ENCODE measurements around the gene IP6K2.

DNA sequence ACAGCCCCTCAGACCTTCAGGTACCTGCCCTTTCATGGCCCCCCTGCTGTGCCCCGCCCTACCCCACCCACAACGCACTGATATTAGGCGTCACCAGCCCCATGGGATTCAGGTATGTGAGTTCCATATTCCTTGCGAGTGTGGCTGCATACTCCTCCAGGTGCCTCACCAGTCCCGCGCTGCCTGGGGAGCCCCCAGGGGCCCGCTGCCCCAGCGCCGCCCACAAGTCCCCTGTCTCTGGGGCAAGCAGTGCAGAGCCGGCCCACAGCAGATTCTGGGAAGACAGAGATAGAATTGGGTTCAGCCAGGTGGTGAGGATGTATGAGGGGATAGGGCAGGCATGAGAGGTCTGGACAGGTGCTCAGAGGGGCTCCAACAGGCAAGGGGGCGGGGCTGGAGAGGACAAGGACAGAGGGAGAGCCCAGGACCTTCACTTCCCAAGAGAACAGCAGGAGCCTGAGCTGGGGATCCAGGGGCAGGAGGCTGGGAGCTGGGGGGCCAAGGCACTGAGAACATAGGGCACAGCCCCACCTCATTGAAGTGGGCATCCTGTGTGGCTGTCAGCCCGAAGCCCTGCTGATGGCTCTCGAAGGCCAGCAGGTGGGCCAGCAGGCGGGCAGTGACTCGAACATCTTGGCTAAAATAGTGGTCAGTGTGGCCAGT lies 68.7 kb downstream of the IP6K2 start:
- TF ChIP-seq, protein P1, sequence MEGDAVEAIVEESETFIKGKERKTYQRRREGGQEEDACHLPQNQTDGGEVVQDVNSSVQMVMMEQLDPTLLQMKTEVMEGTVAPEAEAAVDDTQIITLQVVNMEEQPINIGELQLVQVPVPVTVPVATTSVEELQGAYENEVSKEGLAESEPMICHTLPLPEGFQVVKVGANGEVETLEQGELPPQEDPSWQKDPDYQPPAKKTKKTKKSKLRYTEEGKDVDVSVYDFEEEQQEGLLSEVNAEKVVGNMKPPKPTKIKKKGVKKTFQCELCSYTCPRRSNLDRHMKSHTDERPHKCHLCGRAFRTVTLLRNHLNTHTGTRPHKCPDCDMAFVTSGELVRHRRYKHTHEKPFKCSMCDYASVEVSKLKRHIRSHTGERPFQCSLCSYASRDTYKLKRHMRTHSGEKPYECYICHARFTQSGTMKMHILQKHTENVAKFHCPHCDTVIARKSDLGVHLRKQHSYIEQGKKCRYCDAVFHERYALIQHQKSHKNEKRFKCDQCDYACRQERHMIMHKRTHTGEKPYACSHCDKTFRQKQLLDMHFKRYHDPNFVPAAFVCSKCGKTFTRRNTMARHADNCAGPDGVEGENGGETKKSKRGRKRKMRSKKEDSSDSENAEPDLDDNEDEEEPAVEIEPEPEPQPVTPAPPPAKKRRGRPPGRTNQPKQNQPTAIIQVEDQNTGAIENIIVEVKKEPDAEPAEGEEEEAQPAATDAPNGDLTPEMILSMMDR (IDR thresholded peaks at IDR 0.05): no peak
- TF ChIP-seq POLR2AphosphoS5 (IDR thresholded peaks at IDR 0.05) (no peak), POLR2A (IDR thresholded peaks at IDR 0.05) (no peak)
